WTC11 (cell line): ENCODE measurements around the gene CLIC1. TPM values are rescaled to one million over a fixed set of nuclear protein-coding genes. Genes with fewer than 3 reads are reported as not detected.

Experiments
- ATAC-seq: fragments of 200-7000 bp; cut with Tn5 transposase; 2 replicates; pipeline ENCODE4 v1.10.0; 2021; ENCODE audit warnings: mild to moderate bottlenecking, moderate library complexity
- CTCF ChIA-PET: fragments of 300-600 bp; sonication (Branson Sonifier 250); formaldehyde crosslinking; loops from one replicate; lab custom pipeline; 2021; ENCODE audit warnings: antibody characterized with exemption; lab: Charles Lee
- POLR2A ChIA-PET: fragments of 350-600 bp; sonication (Branson Sonifier 250); formaldehyde crosslinking; loops from one replicate; lab custom pipeline; 2021; ENCODE audit warnings: antibody characterized with exemption; lab: Charles Lee
- DNase-seq: peaks from one replicate; pipeline ENCODE4 v3.0.0; 2021; ENCODE audit warnings: low spot score
- H3K27ac Mint-ChIP-seq: 2 replicates; pipeline ENCODE4 v1.8.0; 2021; ENCODE audit warnings: mixed read lengths
- H3K27me3 Mint-ChIP-seq: 2 replicates; pipeline ENCODE4 v1.8.0; 2021; ENCODE audit warnings: low read depth, mild to moderate bottlenecking, moderate library complexity, mixed read lengths
- H3K36me3 Mint-ChIP-seq: 2 replicates; pipeline ENCODE4 v1.8.0; 2021; ENCODE audit warnings: mixed read lengths
- H3K4me1 Mint-ChIP-seq: 2 replicates; pipeline ENCODE4 v1.8.0; 2022; ENCODE audit warnings: mixed read lengths
- H3K4me3 Mint-ChIP-seq: 2 replicates; pipeline ENCODE4 v1.8.0; 2021; ENCODE audit warnings: mild to moderate bottlenecking, moderate library complexity, mixed read lengths
- H3K9me3 Mint-ChIP-seq: 2 replicates; pipeline ENCODE4 v1.8.0; 2021; ENCODE audit warnings: mixed read lengths
- AFF4 ChIP-seq: sonication (generic); formaldehyde crosslinking; IDR thresholded peaks from 2 replicates; pipeline ENCODE4 v1.8.1; 2023; ENCODE audit warnings: mild to moderate bottlenecking, missing genetic modification reagents, borderline replicate concordance
- ATF1 ChIP-seq: sonication (generic); formaldehyde crosslinking; IDR thresholded peaks from 2 replicates; pipeline ENCODE4 v1.8.1; 2023; ENCODE audit warnings: mild to moderate bottlenecking, moderate library complexity, missing genetic modification reagents
- CDX4 ChIP-seq: fragments of 250-450 bp; sonication (Bioruptor Pico); IDR thresholded peaks from 2 replicates; pipeline ENCODE4 v1.9.0; 2021; ENCODE audit warnings: moderate library complexity, mild to moderate bottlenecking, inconsistent platforms, borderline replicate concordance
- CREB1 ChIP-seq: sonication (generic); formaldehyde crosslinking; IDR thresholded peaks from 2 replicates; pipeline ENCODE4 v1.8.0; 2023; ENCODE audit warnings: mild to moderate bottlenecking, missing genetic modification reagents
- E2F1 ChIP-seq: sonication (generic); formaldehyde crosslinking; IDR thresholded peaks from 2 replicates; pipeline ENCODE4 v1.8.0; 2022; ENCODE audit warnings: mild to moderate bottlenecking, missing genetic modification reagents
- ELF4 ChIP-seq: sonication (generic); formaldehyde crosslinking; IDR thresholded peaks from 2 replicates; pipeline ENCODE4 v1.8.1; 2022; ENCODE audit warnings: low read depth, mild to moderate bottlenecking, moderate library complexity, missing genetic modification reagents
- EMX1 ChIP-seq: fragments of 250-450 bp; sonication (Bioruptor Pico); IDR thresholded peaks from 2 replicates; pipeline ENCODE4 v1.8.0; 2021; ENCODE audit warnings: mild to moderate bottlenecking
- ETV6 ChIP-seq: sonication (generic); formaldehyde crosslinking; IDR thresholded peaks from 2 replicates; pipeline ENCODE4 v1.8.1; 2022; ENCODE audit warnings: mild to moderate bottlenecking, missing genetic modification reagents
- FOXJ3 ChIP-seq: sonication (generic); formaldehyde crosslinking; IDR thresholded peaks from 2 replicates; pipeline ENCODE4 v1.9.0; 2021; ENCODE audit warnings: missing genetic modification reagents, mild to moderate bottlenecking, borderline replicate concordance
- GABPB1 ChIP-seq: sonication (generic); formaldehyde crosslinking; IDR thresholded peaks from 2 replicates; pipeline ENCODE4 v1.8.1; 2023; ENCODE audit warnings: mild to moderate bottlenecking, missing genetic modification reagents
- JAZF1 ChIP-seq: fragments of 250-450 bp; sonication (Bioruptor Pico); IDR thresholded peaks from 2 replicates; pipeline ENCODE4 v1.9.0; 2021; ENCODE audit warnings: moderate library complexity, mild to moderate bottlenecking, inconsistent platforms
- KAT7 ChIP-seq: sonication (generic); formaldehyde crosslinking; IDR thresholded peaks from 2 replicates; pipeline ENCODE4 v1.8.1; 2023; ENCODE audit warnings: missing genetic modification reagents, mild to moderate bottlenecking, borderline replicate concordance
- NR3C1 ChIP-seq: sonication (generic); formaldehyde crosslinking; conservative IDR thresholded peaks from 2 replicates; pipeline ENCODE4 v1.8.1; 2023; ENCODE audit warnings: low read depth, mild to moderate bottlenecking, missing genetic modification reagents
- SOX15 ChIP-seq: fragments of 250-450 bp; sonication (Bioruptor Pico); IDR thresholded peaks from 2 replicates; pipeline ENCODE4 v1.9.0; 2021; ENCODE audit warnings: mild to moderate bottlenecking
- TEAD4 ChIP-seq: sonication (generic); formaldehyde crosslinking; IDR thresholded peaks from 2 replicates; pipeline ENCODE4 v1.8.0; 2022; ENCODE audit warnings: mild to moderate bottlenecking, missing genetic modification reagents
- ZMAT4 ChIP-seq: fragments of 250-450 bp; sonication (Bioruptor Pico); IDR thresholded peaks from 2 replicates; pipeline ENCODE4 v1.9.0; 2021; ENCODE audit warnings: mild to moderate bottlenecking
- ZNF219 ChIP-seq: sonication (generic); formaldehyde crosslinking; IDR thresholded peaks from 2 replicates; pipeline ENCODE4 v1.8.0; 2023; ENCODE audit warnings: missing genetic modification reagents, mild to moderate bottlenecking, borderline replicate concordance
- ZNF317 ChIP-seq: sonication (generic); formaldehyde crosslinking; IDR thresholded peaks from 2 replicates; pipeline ENCODE4 v1.8.1; 2023; ENCODE audit warnings: low read depth, mild to moderate bottlenecking, moderate library complexity, missing genetic modification reagents, borderline replicate concordance
- ZNF396 ChIP-seq: fragments of 250-450 bp; sonication (Bioruptor Pico); IDR thresholded peaks from 2 replicates; pipeline ENCODE4 v1.8.0; 2021; ENCODE audit warnings: mild to moderate bottlenecking, moderate library complexity, borderline replicate concordance
- total RNA-seq: library from RNA; stranded (reverse); gene quantifications from 3 replicates; pipeline ENCODE4 v1.2.3, GENCODE V29; 2021

Gene CLIC1
- total RNA-seq, 1 experiment from 2014 or later: 244 TPM

GRCh38 chr6:31752739-31753319 lies 16.5 kb upstream of the CLIC1 start:
- peak overlapping the region; percentile 12; the same call in 1 of the 2 replicates for H3K27ac Mint-ChIP-seq

GRCh38 chr6:31750411-31751022 lies 14.2 kb upstream of the CLIC1 start:
- ATAC-seq (no peak), DNase-seq (no peak)
- Mint-ChIP-seq H3K27ac (no peak overlapping the region), H3K4me3 (no peak overlapping the region), H3K9me3 (no peaks in the 10 kb centered on the region), H3K36me3 (peaks cover 13% of the 10 kb centered on the region), H3K4me1 (no peaks in the 10 kb centered on the region), H3K27me3 (no peaks in the 10 kb centered on the region; the same call in 1 of the 2 replicates)
- CTCF ChIA-PET: no interaction called here
- POLR2A ChIA-PET: no interaction called here
- TF ChIP-seq ELF4 (CRISPR knock-in tag) (no peak), CDX4 (CRISPR knock-in tag) (no peak), AFF4 (no peak), TEAD4 (CRISPR knock-in tag) (no peak), E2F1 (CRISPR knock-in tag) (no peak), ZNF219 (CRISPR knock-in tag) (no peak), ETV6 (CRISPR knock-in tag) (no peak), SOX15 (CRISPR knock-in tag) (no peak), ATF1 (CRISPR knock-in tag) (no peak), CREB1 (CRISPR knock-in tag) (no peak), FOXJ3 (no peak), GABPB1 (CRISPR knock-in tag) (no peak)

More at GRCh38 chr6:31752739-31753319, 16.5 kb upstream of the CLIC1 start:
- H3K27me3 Mint-ChIP-seq: no peaks in the 10 kb centered on the region
- peaks cover 7% of the 10 kb centered on the region for H3K36me3 Mint-ChIP-seq
- H3K4me1 Mint-ChIP-seq: no peaks in the 10 kb centered on the region
- H3K4me3 Mint-ChIP-seq: no peak overlapping the region
- no peak for DNase-seq
- no peaks in the 10 kb centered on the region for H3K9me3 Mint-ChIP-seq
- ATAC-seq: no peak
- POLR2A ChIA-PET: interaction anchor here (1.7 kb wide), 2 partner anchors 10 to 17 kb away, joined by 3 read pairs; partner anchors contain the start of gene CLIC1
- TF ChIP-seq CDX4 (CRISPR knock-in tag) (no peak), ZMAT4 (no peak), KAT7 (CRISPR knock-in tag) (no peak), GABPB1 (CRISPR knock-in tag) (no peak), ZNF396 (CRISPR knock-in tag) (no peak), AFF4 (no peak), EMX1 (no peak), NR3C1 (no peak), ZNF317 (CRISPR knock-in tag) (no peak), JAZF1 (CRISPR knock-in tag) (no peak)
- CTCF ChIA-PET: interaction anchor here (0.5 to 3.0 kb wide), 5 partner anchors 13 to 70 kb away, joined by 3 to 14 read pairs (median 3); no protein-coding TSS in a partner anchor
